Activated CD4-positive, alpha-beta T cell treated with anti-CD3 and anti-CD28 coated beads for 48 hours (primary cell): Measurements from ENCODE around the gene ADCK1.
A peak's percentile ranks its signal among the peaks of the same experiment; 100 is the strongest.

Source experiments
- DNase-seq: peaks from one replicate; pipeline ENCODE4 v3.0.0-alpha.2; 2020

The ADCK1 gene

GRCh38 chr14:77961847-77962580 lies 162.1 kb downstream of the ADCK1 start:
- DNase-seq: no peak

DNA sequence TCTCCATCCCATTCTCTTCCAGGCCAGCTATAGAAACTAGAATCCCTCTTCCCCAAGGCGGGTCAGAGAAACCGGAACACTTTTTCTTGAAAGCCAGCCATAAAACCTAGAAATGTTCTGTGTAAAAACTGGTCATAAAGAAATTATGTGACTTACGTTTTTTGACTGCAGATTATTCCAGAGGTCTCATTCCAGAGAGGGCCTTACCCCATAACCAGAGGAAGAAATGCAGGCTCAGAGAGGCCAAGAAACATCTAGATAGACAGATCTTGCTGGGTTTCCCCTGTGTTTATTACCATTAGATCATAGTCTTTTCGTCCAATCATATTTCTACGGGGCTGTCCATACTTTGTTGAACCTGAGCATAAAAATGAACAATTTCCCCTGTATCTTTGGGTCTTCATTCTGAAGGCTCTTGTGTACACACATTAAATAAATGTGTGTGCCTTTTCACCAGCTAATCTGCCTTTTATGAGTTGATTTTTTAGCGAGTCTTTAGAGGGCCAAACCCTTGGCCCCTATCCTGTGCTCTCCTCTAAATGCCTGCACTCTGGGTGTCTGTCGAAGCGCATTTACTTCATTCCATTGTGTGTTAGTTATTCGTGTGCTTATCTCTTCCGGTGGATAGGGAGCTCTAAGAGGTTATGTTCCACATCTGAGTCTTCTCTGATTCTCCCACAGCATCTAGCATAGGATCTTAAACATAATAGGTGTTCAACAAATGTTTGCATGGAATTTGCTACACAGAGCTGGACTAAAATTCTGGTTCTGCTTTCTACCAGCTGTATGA lies 163.0 kb downstream of the ADCK1 start:
- DNase-seq: no peak

DNA sequence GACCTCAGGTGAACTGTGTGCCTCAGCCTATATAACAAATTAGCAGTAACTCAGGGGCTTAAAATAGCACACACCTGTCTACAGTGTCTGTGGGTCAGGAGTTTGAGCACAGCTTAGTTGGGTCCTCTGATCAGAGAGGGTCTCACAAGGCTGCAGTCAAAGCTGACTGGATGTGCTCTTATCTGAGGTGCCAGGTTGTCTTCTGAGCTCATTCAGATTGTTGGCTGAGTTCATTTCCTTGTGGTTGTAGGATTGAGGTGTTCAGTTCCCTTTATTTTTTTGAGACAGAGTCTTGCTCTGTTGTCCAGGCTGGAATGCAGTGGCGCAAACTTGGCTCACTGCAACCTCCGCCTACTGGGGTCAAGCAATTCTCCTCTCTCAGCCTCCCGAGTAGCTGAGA lies 164.7 kb downstream of the ADCK1 start:
- DNase-seq: no peak

DNA sequence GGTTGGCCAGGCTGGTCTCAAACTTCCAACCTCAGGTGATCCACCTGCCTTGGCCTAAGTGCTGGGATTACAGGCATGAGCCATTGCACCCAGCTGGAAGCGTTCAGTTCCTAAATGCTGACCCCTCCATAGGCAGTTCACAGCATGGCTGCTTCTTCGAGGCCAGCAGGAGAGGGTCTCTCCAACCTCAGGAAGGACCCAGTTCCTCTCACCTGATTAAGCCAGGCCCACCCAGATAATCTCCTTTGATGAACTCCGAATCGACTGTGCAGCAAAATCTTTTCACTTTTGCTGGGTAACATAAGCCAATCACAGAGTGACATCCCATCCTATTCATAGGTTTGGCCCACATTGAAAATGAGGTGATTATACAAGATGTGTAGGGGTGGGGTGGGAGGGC lies 165.1 kb downstream of the ADCK1 start:
- no peak for DNase-seq

- peak; percentile 3 for DNase-seq
Observed at GRCh38 chr14:77965919-77966435, 166.1 kb downstream of the ADCK1 start.

DNA sequence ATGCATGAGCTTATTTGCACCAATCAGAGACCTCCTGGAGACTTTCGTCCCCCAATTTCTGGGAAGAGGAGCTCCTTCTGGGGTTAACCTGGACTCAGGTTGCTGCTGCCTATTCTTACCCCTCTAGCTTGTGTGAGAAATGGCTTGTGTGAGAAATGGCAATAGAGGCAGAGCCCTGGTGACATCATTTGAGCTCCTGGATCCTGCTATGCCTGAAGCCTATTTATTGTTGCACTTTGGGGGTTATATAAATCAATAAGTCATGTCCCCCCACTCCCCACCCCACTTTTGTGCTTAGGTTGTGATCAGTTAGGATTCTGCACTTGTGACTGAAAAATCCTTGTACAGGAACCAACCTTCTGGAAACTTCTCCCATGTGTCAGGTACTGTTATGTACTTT lies 167.2 kb downstream of the ADCK1 start:
- no peak for DNase-seq

DNA sequence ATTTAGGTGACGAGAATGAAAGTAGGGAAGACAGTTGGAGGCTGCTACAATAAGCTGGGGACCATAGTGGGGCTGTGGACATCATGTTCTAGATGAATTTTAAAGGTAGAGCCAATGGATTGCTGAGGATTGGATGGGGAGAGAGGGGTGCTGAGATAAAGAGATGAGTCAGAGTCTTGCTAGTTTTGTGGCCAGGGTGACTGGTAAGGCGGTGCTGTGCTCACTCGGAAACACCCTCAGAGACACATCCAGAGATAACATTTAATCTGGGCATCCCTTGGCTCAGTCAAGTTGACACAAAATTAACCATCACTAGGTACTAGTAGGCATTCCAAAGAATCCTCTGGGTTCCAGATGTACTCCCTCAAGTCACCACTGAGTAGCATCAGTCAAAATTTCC lies 170.7 kb downstream of the ADCK1 start:
- DNase-seq: no peak

GRCh38 chr14:77973246-77973645 lies 173.3 kb downstream of the ADCK1 start:
- no peak for DNase-seq

GRCh38 chr14:77976591-77976990 lies 176.7 kb downstream of the ADCK1 start:
- no peak for DNase-seq

DNA sequence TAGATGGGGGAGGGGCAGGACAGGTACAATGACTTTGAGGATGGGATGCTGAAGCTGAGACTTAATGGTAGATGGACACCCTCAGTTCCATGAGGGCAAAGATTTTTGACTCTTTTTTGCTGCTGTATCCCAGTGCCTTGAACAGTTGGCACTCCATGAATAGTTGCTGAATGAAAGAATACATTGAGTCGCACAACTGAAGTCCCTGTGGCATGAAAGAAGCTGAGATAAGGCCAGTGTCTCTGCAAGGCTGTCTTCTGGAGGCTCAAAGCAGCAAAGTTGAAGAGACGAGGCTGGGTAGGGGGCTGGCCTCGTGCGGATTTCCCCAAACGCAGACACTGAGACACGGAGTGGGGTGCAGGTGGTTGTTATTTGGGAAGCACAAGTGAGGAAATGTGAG lies 179.3 kb downstream of the ADCK1 start:
- DNase-seq: no peak

DNA sequence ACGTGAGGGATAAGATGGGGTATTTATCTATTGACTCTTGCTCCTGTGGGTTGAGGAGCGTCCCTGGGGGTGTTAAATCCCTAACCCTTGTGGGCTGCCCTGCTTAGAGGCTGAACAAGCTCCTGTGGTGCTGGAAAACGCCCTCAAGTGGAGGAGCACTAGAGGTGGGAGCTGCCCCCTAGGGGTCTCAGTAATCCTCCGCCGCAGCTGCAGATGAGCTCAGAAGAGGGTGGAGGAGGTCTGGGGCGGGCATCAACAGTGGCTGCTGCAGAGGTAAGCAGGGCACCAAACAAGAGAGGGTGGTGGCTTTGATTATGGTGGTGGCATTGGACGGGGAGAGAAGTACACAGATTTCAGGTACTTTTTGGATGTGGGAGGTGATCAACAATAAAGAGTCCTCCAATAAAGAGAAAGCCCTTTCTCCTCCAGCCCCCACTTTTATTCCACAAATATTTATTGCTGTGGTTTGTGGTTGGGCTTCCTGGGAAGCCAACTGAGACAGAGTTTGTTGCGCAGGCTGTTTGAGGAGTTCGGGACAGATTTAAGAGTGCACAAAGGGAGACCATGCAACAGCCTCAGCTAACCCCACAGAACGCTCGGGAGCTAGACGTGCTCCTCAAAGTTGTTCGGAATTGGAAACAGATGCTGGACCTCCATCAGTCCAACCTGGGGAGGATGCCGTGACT lies 179.9 kb downstream of the ADCK1 start:
- no peak for DNase-seq

DNA sequence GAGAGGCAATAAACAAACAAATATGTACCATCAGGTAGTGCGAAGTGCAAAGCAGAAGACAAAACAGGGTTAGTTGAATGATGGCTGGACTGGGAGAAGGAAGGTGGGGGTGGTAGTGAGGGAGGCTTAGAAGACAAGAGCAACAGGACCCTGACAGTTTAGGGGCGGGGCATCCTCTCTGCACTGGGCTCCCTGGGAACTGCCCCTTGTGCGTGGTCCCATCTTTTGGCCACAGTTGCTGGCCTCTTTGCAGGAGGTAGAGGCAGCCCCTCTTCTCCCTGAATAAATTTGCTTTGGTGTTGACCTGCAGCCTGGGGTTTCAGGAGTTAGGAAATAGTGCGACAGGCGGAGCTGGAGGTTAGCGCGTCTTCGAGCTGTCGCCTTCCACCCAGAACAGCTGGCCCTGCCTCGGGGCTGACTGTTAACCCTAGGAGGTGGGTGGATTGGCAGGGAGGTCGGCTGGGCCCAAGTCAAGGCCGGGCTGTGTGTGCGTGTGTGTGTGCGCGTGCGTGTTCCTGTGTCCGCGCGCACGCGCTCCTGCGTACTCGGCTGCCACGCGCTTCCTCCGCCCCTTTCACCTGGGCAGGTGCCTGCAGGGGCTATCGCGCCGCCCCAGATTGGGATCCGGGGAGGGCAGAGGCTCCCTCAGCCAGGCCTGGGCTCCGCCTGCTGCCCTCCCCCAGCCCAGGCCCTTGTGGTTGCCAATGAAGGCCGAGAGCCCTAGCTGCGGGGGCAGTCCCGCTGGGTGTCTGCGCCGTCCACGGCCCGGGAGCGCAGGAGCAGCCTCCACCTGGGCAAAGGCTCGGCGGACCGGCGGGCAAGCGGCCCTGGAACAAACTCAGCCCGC lies 180.8 kb downstream of the ADCK1 start:
- DNase-seq: peak; percentile 4
